Upper lobe of left lung (tissue), 4 donors: ENCODE results near the gene C1orf21.

Experiments used
- EP300 ChIP-seq, 4 donors: sonication (generic); formaldehyde crosslinking; IDR thresholded peaks; one replicate each; pipeline ENCODE4 v1.5.1; 2017; ENCODE audit warnings: antibody characterized with exemption in 4 of 4, control low read depth in 2 of 4
- POLR2A ChIP-seq, 4 donors: fragments of 450-650 bp; IDR thresholded peaks; one replicate each; pipeline ENCODE4 v1.5.1; 2016 to 2017; ENCODE audit warnings: antibody characterized with exemption in 4 of 4, mild to moderate bottlenecking in 2 of 4
- POLR2AphosphoS5 ChIP-seq, 2 donors: sonication (generic); formaldehyde crosslinking; IDR thresholded peaks; one replicate each; pipeline ENCODE4 v1.5.1; 2017; ENCODE audit warnings: antibody characterized with exemption in 2 of 2
- TF ChIP-seq, protein P1 (sequence below), 6 experiments: fragments of 450-650 bp in 4 of 6; fragments of 200-600 bp in 2 of 6; sonication (generic) in 2 of 6; IDR thresholded peaks; one replicate each; pipeline ENCODE4 v1.5.1; 2016 to 2019; ENCODE audit warnings: antibody characterized with exemption in 6 of 6

DNA sequence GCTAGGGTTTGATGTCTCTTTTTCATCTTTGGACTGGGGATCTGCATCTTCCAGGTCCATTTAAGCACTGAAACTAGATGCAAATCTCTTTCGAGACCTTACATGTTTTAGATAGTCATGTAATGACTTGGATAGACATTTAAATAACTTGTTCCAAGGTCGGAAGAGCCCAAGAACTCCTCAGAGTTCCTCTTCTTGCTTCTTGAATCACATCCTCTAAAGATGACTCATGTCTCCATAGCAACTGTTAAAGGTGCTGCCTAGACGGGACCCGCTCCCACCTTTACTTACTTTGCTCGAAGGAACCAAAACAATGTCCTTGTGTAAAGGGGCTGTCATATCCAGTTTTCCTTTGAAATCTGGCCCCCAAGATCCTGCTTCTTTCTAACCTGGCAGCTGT lies 237.8 kb downstream of the C1orf21 start:
- TF ChIP-seq, protein P1, sequence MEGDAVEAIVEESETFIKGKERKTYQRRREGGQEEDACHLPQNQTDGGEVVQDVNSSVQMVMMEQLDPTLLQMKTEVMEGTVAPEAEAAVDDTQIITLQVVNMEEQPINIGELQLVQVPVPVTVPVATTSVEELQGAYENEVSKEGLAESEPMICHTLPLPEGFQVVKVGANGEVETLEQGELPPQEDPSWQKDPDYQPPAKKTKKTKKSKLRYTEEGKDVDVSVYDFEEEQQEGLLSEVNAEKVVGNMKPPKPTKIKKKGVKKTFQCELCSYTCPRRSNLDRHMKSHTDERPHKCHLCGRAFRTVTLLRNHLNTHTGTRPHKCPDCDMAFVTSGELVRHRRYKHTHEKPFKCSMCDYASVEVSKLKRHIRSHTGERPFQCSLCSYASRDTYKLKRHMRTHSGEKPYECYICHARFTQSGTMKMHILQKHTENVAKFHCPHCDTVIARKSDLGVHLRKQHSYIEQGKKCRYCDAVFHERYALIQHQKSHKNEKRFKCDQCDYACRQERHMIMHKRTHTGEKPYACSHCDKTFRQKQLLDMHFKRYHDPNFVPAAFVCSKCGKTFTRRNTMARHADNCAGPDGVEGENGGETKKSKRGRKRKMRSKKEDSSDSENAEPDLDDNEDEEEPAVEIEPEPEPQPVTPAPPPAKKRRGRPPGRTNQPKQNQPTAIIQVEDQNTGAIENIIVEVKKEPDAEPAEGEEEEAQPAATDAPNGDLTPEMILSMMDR (IDR thresholded peaks at IDR 0.05), result no peak
- TF ChIP-seq POLR2A (IDR thresholded peaks at IDR 0.05), result no peak
- no peak for TF ChIP-seq EP300 (IDR thresholded peaks at IDR 0.05)
- no peak for TF ChIP-seq POLR2AphosphoS5 (IDR thresholded peaks at IDR 0.05)
